Activated CD8-positive, alpha-beta memory T cell treated with anti-CD3 and anti-CD28 coated beads for 1 hour (primary cell): ENCODE results near the gene ZNF48.

ENCODE experiments used
- DNase-seq, 2 donors: peaks; one replicate each; pipeline ENCODE4 v3.0.0-alpha.2; 2020; ENCODE audit warnings: low read depth in 1 of 2; ENCODE audit errors: extremely low read depth in 1 of 2

ZNF48 gene

GRCh38 chr16:30434852-30435251, 39.6 kb downstream of the ZNF48 start:
- no peak for DNase-seq

DNA sequence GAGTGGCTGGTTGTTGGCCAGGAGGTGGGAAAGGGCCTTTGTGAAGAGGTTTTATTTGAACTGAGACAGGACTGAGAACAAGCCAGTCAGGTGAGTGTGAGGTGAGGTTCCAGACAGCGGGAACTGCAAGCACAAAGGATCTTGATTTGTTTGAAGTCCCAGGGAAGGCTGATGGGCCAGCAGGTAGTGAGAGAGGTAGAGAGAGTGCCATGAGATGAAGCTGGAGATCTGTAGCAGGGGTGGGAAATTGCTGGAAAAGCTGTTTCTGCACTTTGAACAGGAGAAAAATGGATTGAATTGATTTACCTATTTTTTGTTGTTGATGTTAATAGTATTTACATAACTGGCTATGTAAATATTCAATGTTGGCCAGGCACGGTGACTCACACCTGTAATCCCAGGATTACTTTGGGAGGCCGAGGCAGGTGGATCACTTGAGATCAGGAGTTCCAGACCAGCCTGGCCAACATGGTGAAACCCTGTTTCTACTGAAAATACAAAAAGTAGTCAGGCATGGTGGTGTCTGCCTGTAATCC, 42.4 kb downstream of the ZNF48 start:
- DNase-seq = no peak

DNA sequence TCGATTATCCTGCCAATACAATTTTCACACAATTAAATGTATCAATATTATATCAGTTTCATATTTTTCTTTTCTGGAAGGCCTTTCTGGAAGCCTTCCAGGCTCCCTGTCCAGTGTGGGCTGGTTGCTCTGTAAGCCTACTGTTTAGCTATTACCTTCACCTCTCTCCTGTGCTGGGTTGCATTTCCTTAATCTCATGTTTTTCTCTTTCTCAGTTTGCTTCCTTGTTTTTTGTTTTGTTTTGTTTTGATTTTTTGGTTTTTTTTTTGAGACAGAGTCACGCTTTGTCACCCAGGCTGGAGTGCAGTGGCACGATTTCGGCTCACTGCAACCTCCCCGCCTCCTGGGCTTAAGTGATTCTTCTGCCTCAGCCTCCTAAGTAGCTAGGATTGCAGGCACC, 43.6 kb downstream of the ZNF48 start:
- DNase-seq = no peak

- DNase-seq = no peak
These were observed 44.6 kb downstream of the ZNF48 start for GRCh38 chr16:30439720-30440348.

- DNase-seq = no peak
These were observed 48.4 kb downstream of the ZNF48 start for GRCh38 chr16:30443631-30444030.

- DNase-seq = no peak
These were observed 49.3 kb downstream of the ZNF48 start for GRCh38 chr16:30444231-30445148.

GRCh38 chr16:30445149-30445407, 49.9 kb downstream of the ZNF48 start:
- no peak for DNase-seq

- peak; percentile 76 to 86 for DNase-seq
These were observed 50.4 kb downstream of the ZNF48 start, which contains the start of gene SEPHS2 for GRCh38 chr16:30445408-30446202. SEPHS2 (minus strand) TSS chr16:30445874; CDS start chr16:30445727, 147 bp downstream.

GRCh38 chr16:30446203-30446595, 51.0 kb downstream of the ZNF48 start:
- DNase-seq = no peak

- no peak for DNase-seq
These were observed 52.4 kb downstream of the ZNF48 start for GRCh38 chr16:30447512-30448226.

DNA sequence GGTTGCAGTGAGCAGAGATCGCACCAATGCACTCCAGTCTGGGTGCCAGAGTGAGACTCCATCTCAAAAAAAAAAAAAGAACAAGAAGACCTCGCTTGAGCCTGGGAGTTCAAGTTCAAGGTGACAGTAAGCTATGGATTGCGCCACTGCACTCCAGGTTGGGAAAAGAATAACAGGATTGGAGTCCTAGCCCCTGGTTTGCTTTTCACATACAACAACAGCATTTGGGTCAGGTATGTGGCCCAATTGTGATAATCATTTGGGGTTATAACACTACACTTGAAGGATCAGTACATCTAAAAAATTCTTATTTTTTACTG, 53.9 kb downstream of the ZNF48 start:
- DNase-seq = no peak
